HG02884 (cell line): ENCODE measurements around the gene LOXL3.
A peak's percentile ranks its signal among the peaks of the same experiment; 100 is the strongest.

ENCODE experiments used
- ATAC-seq: cut with Tn5 transposase; IDR thresholded peaks from one replicate; pipeline ENCODE4 v1.9.1; 2021; ENCODE audit warnings: mild to moderate bottlenecking, moderate library complexity; ENCODE audit not compliant: unreplicated experiment

The LOXL3 gene

DNA sequence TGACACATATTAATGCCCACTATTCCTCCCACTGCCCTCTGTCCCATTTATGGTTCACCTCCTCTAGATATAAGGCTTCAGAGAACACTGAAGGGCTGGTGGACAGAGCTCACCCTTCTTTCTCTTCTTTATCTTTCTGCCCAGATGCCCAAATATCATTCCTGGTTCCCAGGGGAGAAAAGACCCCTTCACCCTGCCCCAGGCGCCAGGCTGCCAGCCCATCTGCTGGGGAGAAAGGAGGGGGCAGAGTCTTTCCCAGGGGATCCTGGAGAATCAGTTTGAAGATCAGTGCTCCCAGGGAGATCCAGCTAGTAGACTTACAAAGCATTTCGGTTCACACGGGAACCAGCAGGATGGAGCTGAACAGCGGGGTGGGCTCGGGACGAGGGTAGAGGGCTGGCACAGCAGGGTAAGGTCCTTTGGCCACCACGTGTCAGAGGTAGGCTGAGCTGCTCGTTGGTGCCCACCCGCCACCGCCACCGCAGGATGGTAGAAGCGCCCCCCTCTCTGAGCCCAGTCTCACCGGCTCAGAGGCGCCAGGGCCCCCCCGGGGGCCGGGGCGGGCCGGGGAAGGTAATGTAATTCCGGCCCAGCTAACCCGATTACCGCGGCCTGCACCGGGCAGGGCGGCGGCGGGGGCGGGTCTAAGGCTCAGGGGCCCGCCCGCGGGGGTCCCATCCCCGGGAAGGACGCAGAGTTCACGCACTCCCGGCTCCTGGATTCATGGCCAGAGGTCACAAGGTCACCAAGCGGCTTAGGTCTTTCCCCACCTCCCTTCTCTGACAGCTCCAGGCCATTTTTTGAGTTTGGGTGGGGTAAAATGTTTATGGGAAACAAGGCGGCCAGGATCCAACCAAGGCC lies 40.8 kb downstream of the LOXL3 start:
- ATAC-seq, result no peak

DNA sequence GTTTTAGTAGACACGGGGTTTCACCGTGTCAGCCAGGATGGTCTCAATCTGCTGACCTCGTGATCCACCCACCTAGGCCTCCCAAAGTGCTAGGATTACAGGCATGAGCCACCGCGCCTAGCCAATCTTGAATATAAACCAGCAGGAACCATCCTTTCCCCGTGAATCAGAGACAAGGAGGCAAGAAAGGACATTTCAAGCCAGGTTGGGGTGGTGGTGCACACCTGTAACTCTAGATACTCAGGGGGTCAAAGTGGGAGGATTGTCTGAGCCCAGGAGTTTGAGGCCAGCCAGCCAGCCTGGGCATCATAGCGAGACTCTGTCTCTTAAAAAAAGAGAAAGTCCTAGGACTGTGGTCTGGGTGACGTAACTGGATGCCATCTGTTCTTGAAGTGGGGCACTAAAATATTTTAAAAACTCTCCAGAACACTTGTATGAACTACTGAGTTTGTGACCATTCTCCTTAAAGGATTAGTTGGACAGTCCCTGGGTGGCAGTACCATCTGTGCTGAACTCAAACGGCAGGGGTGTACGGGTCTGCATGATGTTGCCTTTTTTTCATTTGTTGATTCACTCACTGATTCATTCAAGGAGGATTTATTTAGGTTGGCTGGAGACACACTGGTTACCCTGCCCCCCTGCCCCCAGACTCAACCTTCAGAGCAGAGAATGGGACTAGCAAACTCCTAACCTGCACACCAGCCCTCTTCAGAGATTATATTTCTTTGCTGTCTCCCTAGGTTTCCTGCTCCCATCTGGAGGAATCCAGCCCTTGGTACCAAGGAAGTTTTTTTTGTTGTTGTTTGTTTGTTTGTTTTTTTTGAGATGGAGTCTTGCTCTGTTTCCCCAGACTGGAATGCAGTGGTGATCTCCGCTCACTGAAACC lies 42.4 kb downstream of the LOXL3 start:
- ATAC-seq, result no peak

DNA sequence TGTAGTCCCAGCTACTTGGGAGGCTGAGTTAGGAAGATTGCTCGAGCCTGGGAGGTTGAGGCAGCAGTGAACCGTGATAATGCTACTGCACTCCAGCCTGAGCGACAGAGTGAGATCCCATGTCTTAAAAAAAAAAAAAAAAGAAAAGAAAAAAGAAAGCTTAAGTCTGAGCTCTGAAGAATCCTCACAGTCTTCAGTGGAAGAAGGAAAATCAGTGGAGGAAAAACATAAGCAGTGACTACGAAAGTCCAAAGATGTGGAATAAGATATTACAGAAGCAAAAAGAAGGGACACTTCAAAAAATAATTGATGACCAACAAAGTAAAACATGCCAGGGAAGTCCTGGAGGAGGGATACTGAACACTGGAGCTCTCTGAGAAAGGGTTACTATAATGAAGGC lies 43.5 kb downstream of the LOXL3 start:
- ATAC-seq, result no peak

DNA sequence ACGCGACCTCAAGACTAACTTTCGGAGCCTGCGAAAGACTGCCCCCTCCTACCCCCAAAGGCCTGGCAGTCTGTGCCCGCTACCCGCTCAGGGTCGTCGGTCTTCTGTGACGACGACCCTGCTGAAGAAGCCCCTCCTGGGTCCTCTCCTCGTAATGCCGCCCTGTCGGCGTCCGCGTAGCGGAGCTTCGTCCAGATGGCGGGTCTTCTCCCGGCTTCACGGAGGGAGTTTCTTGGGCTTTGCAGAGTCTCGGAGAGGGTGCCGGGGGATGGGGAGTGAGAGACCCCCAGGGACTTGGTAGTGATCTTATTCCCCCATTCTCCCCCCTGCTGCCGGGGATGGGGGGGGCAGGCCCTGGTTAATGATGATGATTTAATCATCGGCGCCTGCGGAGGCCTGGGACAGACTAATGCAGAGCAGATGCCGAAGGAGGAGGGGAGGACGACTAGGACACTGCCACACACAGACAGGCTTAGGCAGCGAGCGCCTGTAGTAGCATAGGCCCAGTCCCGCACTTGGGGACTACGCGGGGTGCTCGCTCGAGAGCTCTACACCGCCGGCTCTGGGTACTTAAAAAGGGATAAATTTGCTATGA lies 45.7 kb downstream of the LOXL3 start:
- ATAC-seq, result peak; percentile 3

DNA sequence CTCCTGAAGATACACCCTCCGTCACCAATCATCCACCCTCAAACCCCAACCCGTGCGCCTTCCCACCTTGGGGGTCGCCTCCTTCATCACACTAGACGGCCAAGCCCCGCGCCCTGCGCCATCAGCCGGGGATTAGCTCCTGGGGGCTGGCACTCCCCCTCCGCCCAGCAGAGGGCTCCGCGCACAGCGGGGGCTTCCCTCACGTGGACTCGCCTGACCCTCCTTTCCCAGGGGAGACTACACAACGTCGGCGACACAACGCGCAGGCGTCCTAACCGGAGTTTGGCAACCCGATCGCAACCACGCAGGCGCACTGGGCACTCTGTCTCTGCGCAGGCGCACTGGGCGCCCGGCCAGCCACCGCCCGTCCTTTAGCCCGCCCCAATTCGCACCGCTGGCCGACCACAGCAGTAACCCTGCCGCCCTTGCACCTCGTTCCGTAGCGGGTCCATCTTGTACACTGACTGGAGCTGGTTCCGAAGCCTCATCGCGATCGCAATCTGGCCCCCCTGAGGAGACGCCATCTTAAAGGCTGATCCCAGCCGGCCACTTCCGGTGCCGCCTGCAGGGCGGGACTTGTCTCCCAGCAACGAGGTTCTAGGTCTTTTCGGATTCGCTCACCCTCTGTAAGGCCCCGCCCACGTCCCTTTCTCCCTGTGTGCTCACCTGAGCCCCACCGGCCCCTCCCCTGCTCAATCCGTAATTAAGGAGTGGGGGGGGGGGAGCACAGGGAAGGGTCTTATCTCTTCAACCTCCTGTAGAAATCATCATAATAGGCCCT lies 46.4 kb downstream of the LOXL3 start, which contains the start of gene PCGF1:
TSS of gene PCGF1 (minus strand) at position 551 of the 781 bp plus-strand sequence. CDS start at position 524, 27 bp downstream.
- ATAC-seq, result peak; percentile 84

DNA sequence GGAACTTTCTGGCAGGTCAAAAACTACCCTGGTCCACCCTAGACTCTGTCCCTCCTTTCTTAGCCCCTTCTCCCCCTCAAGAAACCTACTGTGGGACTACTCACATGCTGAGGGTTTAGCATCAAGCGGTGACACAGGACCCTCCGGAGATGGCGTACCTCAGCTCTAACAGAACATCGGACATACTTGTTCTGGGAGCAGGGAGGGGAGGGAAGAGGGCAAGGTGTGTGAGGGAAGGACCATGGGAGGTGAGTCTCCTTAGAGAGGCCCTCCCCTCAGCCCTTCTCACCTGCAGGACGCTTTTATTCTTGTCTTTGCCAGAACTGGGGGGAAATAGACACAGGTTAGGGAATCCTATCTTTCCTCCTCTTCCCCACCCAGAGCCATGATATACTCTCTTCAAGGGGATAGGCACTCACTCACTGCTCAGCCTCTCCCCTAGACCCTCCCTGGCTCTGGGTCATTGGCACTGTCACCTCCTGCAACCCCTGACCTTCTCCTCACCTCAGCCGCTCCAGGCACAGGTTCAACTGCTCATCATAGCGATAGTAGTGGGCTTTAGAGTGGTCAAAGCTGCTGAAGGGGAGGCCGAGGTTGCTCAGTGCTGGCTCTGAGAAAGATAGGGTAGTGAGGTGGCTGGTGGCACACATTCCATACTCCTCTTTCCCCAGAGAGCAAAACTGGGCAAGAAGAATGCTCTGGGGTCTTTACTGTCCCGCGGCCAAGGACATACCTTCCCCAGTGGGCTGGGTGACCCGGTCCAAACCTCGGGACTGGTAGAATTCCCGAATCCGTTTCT lies 48.1 kb downstream of the LOXL3 start:
- ATAC-seq, result no peak

DNA sequence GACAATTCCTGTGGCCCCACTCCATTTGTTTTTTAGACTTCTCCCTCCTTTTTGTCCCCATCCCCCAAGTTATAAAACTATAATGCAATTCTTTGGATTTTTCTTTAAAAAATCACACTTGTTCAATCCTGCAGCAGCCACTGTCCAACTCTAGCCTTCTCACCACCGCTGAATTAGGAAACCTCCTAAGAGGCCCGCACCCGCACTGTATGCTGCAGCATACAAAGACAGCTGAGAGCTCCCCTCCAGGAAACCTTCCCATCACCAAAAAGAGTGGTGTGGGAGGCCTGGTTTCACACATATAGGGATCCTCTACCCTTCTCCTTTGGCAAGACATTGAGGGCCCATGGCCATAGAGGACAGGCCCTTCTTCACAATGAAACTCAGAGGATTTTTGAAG lies 49.2 kb downstream of the LOXL3 start:
- no peak for ATAC-seq

DNA sequence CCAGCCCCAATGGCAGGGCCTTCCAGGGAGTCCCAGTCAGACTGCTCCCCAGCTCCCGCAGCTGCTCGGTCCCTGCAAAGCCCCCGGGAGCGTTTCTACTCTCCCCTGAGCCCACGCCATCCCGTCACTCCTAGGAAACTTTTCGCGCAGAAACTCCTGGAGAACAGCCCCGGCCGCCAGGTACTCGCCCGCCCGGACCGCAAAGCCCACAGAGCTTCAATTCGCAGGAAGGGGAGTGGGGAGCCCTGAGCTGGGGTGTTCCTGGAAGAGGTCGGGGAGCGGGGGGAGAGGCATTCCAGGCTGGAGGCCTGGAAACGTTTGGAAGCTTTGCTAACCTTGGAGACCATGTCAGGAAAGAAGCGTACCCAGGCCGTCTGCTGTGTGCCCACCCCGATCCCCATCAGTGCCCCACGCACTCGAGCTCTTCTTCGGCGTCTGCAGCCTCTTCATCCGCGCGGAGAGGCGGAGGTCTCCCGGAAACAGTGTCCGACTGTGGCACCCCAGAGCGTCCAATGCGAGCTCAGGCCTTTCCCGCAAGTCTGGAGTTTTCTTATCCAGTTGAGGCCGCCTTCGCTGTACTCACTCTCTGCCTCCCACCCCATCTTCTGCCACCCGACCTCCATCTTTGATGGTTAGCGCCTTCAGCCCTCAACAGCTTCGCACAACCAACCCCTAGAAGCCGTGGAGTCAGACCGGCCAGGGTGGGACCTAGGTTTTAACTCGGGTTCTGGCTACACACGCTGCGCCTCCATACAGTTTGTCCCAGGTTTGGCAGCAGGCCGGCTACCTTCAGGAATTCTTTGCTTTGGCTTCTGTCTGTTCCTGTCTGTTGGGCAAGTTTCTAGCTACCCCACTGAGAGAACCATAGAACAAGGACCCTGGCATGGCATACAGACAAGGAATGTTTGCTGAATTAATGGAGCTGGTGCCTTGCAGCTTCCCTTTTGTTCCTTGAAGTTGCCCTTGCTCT lies 50.0 kb downstream of the LOXL3 start:
- ATAC-seq, result no peak

DNA sequence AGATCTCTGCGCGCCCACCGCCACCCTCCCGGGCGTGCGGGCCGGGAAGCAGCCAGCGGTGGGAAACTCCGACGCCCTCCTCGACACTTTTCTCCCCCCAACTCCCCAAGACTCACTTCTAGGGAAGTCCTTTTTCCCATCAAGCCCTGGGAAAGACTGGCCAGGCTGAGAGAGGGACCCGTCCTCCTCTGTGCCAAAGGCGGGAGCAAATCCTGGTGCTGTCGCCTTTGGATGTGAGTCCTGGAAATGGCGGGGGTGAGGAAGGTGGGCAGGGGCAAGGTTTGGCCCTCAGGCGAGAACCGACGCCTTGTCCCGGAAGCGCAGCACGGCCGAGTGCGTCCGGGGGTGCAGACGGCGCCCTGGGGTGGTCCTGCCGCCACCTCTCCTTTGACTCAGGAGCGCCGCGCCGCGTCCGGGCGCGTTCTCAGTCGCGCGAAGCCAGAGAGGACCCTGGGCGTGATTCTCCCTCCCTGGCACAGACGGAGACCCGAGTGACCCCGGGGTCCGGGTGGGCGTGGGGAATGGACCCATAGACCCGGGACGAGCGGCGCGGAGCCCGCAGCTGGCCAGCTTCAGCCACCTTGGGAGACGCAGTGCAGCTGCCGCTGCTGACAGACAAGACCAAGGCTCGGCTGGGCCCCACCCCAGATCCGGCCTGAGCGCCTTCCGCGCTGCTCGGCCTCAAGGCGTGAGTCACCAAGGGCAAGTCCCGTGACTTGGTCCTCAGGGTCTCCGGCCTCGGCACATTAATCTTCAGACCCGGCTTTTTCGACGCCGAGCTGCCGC lies 50.8 kb downstream of the LOXL3 start:
- ATAC-seq, result peak; percentile 34

DNA sequence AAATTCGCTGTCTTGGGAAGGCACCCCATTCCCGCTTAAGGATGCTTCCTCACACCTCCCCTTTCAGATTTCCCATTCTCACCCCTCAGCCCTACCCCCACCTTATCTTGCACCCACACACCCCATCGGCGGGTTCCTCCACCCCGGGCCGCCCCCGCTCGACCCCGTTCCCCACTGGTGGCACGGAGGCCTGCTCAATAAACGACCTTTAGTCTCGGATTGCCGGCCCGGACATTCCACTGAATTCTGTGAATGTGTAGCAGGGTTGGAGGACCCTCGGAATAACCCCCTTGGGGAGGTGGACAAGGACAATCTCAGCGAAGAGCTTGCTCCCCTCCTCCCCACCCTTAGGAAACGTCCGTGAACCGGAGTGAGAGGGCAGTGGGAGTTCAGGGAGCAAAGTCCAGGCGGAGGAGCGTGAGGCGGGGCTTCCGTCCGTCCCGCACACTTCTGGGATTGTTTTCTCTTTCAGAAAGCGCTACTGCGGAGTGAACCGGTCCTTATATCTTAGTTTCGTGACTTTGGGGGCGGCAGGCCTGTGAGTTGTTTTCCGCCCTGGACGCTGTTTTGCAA lies 51.5 kb downstream of the LOXL3 start:
- no peak for ATAC-seq

DNA sequence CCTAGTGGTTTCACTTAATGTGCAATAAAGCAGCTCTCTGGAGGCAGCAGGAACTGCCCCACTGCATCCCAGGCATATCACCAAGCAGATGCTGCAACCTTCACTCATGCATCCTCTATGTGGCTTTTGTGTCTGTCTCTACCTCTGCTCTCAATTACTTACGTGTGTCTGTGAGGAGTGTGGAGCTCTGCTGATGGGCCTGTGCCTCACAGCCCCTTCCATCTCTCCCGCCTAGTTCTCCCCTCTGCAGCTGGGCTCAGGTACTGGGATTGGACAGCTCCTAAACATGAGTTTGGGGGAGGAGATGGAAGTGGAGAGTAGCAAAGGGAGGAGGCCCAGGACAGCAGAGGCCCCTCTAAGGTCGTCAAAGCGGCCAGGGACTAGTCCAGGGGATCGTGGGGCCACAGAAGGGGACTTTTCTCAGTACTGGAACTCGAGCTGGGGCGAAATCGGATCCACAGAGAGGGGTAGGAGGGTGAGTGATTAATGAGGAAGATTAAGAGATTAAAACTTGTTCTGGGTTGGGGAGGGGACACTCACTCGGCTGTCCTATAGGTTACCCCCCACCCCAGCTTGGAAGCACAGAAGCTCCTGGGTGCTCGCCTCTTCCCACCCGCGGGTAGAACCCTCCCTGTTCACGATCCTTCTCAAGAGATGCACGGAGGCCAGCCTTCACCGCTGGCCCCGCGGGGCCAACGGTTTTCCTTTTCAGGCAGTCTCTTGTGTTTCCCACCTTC lies 52.2 kb downstream of the LOXL3 start:
- ATAC-seq, result no peak

DNA sequence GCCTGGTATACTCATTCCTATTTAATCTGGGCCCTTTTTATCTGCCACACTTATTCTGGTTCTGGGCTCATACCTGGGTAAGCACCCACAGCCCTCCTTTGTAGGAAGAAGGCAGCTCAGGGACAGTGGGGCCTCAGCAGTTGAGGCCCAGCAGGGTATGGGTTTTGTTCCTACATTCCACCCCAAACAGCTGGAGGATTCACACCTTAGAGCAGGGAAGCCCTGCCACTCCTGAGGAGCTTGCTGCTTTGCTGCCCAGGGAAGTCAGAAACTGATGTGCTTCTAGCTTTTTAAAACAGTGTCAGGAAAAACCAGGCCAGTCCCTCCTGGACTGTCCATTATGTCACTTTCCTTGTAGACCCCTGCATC lies 53.2 kb downstream of the LOXL3 start:
- ATAC-seq, result no peak

DNA sequence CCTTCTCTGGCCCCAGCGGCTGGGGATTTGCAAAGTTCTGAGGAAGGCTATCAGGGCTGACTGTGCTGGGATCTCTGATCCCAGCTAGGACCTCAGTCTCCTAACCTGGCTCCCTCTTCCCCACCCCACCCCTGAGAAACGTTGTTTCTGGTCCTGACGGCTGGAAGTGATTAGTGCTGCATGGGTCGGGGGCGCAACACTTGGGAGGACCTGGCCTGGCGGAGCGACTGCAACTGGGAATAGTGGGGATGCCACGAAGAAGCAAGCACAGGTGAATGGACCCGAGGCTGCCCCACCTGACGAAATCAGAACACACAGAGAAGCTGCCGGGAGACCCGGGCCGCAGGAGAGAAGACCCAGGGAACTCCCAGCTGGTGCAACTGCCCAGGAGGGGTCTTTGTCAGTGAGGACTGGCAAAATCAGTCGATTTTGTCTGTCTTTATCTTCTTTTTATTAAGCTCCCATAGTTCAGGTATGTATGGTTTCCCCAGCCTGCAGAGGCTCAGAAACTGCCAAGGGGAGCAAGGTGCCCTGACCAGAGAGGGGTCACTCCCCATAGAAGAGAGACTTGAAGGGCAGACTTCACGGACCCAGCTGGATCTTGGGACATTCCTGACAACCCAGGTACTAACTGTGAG lies 53.7 kb downstream of the LOXL3 start:
- ATAC-seq, result no peak

DNA sequence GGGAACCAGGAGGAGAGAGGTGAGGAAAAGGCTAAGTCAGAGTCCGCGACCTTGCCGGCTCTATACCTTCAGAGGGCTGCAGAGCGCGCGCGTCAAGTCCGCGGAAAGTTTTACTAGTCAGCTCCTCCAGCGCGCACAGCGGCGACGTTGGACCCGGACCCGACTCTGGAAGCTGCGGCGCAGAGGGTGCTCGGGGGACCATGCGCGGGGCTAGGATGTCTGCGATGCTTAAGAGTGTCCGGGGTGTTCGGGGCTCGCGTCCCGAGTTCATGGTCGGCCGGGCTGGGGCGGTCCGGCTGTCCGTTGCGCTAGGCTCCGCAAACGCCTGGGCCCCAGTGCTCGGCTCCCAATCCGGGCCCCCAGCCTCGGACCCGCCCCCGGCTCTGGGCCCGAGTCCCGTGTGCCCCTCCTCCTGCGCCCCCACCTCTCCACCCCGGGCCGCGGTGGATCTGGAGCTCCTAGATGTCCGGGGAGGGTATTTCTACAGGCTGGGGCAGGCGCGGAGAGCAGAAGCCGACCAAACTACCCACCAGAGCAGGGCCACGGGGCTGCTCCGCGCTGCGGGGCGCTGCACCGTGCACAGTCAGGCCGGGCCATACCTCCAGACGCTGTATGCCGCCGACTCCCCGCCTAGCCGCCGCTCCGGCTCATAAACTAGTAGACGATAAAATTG lies 54.3 kb downstream of the LOXL3 start, which contains the start of gene LBX2:
TSS of gene LBX2 (minus strand) at position 337 of the 673 bp plus-strand sequence. CDS start at position 271, 66 bp downstream.
- ATAC-seq, result no peak

DNA sequence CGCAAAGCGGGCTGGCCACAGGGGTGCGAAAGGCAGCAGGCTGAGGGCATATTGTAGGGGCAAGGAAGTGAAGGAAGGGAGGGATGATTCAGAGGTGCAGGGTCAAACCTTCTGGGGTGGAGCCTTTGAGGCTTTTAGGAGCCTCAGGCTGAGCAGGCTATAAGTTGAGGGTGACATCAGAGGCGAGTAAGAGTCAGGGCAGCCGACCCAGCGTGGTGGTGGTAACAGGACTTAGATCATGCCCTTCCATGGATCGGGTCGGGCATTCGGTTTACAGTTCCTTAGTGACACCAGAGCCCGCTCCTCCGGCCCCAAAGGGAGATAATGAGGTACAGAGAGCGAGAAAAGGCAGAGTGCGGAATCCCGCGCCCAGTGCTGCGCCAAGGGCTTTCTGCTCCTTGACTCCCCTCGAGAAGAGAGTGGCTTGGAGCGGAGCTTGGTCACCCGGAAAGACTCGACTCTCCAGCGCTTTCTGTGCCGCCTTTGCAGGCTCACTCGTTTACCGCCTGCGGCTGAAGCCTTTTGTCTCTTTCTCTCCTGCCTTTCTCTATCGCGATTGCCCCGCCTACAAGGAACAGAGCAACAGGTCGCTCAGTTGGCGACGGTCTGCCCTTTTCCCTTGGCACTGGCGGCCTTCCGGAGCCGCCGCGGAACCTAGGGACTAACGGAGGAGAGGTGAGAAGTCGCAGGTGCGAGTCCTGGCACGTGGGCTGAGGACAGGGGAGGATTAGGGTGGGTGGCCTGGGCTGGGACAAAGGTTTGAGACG lies 55.1 kb downstream of the LOXL3 start:
- no peak for ATAC-seq
